ENCODE measurements around the gene AFAP1. TPM values are rescaled to one million over a fixed set of nuclear protein-coding genes. Genes with fewer than 3 reads are reported as not detected.

Gene AFAP1
- total RNA-seq, 4 donors from 2014 or later: 14.8 to 28.3 (median 19.4) TPM

- no peak for TF ChIP-seq CTCF (IDR thresholded peaks at IDR 0.05; ENCODE audit: low read depth)
Measured at GRCh38 chr4:7755561-7755960, 184.1 kb downstream of the AFAP1 start.

GRCh38 chr4:7754565-7755262, 184.9 kb downstream of the AFAP1 start:
- no peak for TF ChIP-seq CTCF (IDR thresholded peaks at IDR 0.05; ENCODE audit: low read depth)

DNA sequence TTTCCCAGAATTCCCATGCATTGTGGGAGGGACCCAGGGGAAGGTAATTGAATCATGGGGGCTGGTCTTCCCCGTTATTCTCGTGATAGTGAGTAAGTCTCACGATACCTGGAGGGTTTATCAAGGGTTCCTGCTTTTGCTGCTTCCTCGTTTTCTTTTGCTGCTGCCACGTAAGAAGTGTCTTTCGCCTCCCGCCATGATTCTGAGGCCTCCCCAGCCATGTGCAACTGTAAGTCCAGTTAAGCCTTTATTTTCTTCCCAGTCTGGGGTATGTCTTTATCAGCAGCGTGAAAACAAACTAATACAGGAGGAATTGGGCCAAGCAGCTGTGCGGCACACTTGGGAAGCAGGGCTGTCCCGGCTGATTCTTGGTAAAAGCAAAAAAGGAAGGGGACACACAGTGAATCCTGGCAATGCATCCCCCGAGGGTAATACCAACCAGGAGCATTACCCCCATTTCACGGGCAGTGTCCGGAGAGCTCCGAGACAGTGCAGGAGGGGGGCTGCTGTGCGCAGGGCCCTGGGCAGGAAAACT, 185.7 kb downstream of the AFAP1 start:
- TF ChIP-seq CTCF (IDR thresholded peaks at IDR 0.05; ENCODE audit: low read depth): no peak

GRCh38 chr4:7753271-7753670, 186.4 kb downstream of the AFAP1 start:
- no peak for TF ChIP-seq CTCF (IDR thresholded peaks at IDR 0.05; ENCODE audit: low read depth)

DNA sequence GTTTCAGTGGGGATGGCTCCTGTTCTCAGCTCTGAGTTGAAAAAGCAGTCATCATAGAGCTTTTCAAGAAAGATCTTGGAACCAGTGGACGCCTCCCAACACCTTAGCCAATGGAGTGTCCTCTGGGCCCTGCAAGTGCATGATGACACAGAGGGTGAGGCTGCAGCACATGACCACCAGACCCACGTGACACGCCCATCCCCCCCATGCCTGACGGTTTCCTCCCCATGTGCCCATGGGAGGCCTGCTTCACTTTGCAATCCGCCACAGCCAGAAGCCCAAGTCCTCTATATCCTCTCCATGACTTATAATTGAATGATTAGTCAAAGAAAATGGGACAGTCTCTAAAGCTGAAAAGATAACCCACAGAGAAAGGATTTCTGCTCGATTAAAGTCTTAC, 187.0 kb downstream of the AFAP1 start:
- no peak for TF ChIP-seq CTCF (IDR thresholded peaks at IDR 0.05; ENCODE audit: low read depth)

- TF ChIP-seq CTCF (IDR thresholded peaks at IDR 0.05; ENCODE audit: low read depth): no peak
Measured at GRCh38 chr4:7750972-7751371, 188.7 kb downstream of the AFAP1 start.

DNA sequence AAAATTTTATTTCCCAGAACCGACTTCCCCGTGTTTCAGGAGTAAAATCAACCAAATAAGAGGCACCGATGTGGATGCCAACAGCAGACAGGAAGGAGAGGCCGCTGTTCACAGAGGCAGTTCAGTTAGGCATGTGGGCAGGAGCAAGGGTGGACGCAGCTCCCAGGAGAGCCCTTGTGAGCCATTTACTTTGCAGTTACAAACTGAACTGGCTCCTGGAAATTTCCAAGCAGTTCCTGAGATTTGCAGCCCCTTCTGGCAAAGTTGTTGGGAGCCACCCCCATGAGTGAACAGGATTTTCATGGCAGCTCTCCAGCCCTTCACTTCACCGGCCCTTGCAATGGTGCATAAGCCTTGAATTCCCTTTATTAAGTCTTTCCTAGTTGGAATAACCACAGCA, 189.1 kb downstream of the AFAP1 start:
- no peak for TF ChIP-seq CTCF (IDR thresholded peaks at IDR 0.05; ENCODE audit: low read depth)
